DOHH2 (cell line): Measurements from ENCODE around the gene GPC6.

Experiments used
- H3F3A ChIP-seq: fragments of 200-600 bp; sonication (generic), shearing (Covaris generic); 2 replicates; pipeline ENCODE4 v1.6.0; 2016; ENCODE audit warnings: antibody characterized with exemption, mild to moderate bottlenecking; ENCODE audit not compliant: control insufficient read depth, insufficient read depth
- H3K27ac ChIP-seq: fragments of 200-600 bp; sonication (generic); 2 replicates; pipeline ENCODE4 v1.5.1; 2014; ENCODE audit warnings: low read depth, mild to moderate bottlenecking, low read length, moderate library complexity
- H3K27me3 ChIP-seq: fragments of 200-600 bp; sonication (generic); 2 replicates; pipeline ENCODE4 v1.6.1; 2014; ENCODE audit warnings: mild to moderate bottlenecking, low read length, mixed read lengths; ENCODE audit not compliant: control insufficient read depth
- H3K36me3 ChIP-seq: fragments of 200-600 bp; sonication (generic); 2 replicates; pipeline ENCODE4 v1.6.1; 2014; ENCODE audit warnings: mild to moderate bottlenecking, low read length, moderate library complexity, mixed read lengths; ENCODE audit not compliant: control insufficient read depth
- H3K4me1 ChIP-seq: fragments of 200-600 bp; sonication (generic); 2 replicates; pipeline ENCODE4 v1.6.1; 2014; ENCODE audit warnings: mild to moderate bottlenecking, low read length, mixed read lengths; ENCODE audit not compliant: control insufficient read depth
- H3K4me2 ChIP-seq: fragments of 200-600 bp; sonication (generic); 2 replicates; pipeline ENCODE4 v1.6.0; 2014; ENCODE audit warnings: mild to moderate bottlenecking, low read length, moderate library complexity
- H3K4me3 ChIP-seq: fragments of 200-600 bp; sonication (generic); 2 replicates; pipeline ENCODE4 v1.5.1; 2014; ENCODE audit warnings: mild to moderate bottlenecking, low read length, mixed read lengths
- H3K79me2 ChIP-seq: fragments of 200-600 bp; sonication (generic); 2 replicates; pipeline ENCODE4 v1.6.1; 2014; ENCODE audit warnings: mild to moderate bottlenecking, low read length, mixed read lengths; ENCODE audit not compliant: control insufficient read depth
- H3K9me2 ChIP-seq: fragments of 200-600 bp; sonication (generic); replicated peaks from 2 replicates; pipeline ENCODE4 v1.6.1; 2014; ENCODE audit warnings: mild to moderate bottlenecking, low read length, mixed read lengths; ENCODE audit not compliant: control insufficient read depth
- H3K9me3 ChIP-seq: fragments of 200-600 bp; sonication (generic); 2 replicates; pipeline ENCODE4 v1.6.1; 2014; ENCODE audit warnings: antibody characterized with exemption, low read length, mixed read lengths; ENCODE audit not compliant: control insufficient read depth, insufficient read depth
- H4K20me1 ChIP-seq: fragments of 200-600 bp; sonication (generic); 2 replicates; pipeline ENCODE4 v1.6.0; 2014; ENCODE audit warnings: low read depth, mild to moderate bottlenecking, antibody characterized with exemption, low read length, moderate library complexity; ENCODE audit not compliant: control insufficient read depth, insufficient read depth
- EZH2phosphoT487 ChIP-seq: fragments of 200-600 bp; sonication (generic); IDR thresholded peaks from 2 replicates; pipeline ENCODE4 v1.6.1; 2017; ENCODE audit warnings: borderline replicate concordance, mild to moderate bottlenecking, antibody characterized with exemption, low read length, moderate library complexity, mixed read lengths
- TF ChIP-seq, protein P1 (sequence below): fragments of 200-600 bp; sonication (generic); IDR thresholded peaks from one replicate; pipeline ENCODE4 v1.5.1; 2014; ENCODE audit warnings: antibody characterized with exemption, mild to moderate bottlenecking, low read depth, low read length; ENCODE audit not compliant: poor library complexity, severe bottlenecking

Gene GPC6

DNA sequence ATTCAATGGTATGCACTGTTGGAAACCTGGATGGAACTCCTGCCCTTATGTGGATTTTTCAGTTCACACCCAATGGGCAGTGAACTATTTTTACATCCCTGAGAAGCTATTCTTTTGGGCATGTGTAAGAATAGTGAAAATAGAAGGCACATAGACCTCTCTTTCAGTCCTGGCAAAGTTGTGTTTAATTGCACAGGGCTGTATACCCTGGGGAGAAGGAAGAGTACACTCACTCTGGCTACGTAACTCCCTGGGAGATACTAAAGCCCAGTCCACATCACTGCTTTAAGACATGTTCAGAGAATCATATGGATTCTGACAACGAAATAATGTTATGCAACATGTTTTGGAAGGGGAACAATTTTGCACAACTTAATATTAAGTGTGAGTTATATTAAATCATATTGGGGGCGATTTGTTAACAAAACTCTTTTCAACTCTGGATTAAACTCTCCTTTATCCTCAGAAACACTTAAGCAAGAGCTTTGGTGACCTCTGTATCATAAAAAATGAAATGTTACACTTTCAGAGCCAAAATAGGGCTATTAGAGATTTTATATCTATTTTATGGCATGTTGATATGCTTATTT, 1086.8 kb downstream of the GPC6 start:
- Histone ChIP-seq H3K4me3 (no peak overlapping the region), H3K9me3 (no peaks in the 10 kb centered on the region), H4K20me1 (no peaks in the 10 kb centered on the region), H3F3A (no peaks in the 10 kb centered on the region), H3K4me1 (no peaks in the 10 kb centered on the region), H3K9me2 (no peaks in the 10 kb centered on the region), H3K79me2 (no peaks in the 10 kb centered on the region), H3K27ac (no peak overlapping the region), H3K36me3 (no peaks in the 10 kb centered on the region), H3K27me3 (no peaks in the 10 kb centered on the region), H3K4me2 (no peak overlapping the region)
- TF ChIP-seq, protein P1, sequence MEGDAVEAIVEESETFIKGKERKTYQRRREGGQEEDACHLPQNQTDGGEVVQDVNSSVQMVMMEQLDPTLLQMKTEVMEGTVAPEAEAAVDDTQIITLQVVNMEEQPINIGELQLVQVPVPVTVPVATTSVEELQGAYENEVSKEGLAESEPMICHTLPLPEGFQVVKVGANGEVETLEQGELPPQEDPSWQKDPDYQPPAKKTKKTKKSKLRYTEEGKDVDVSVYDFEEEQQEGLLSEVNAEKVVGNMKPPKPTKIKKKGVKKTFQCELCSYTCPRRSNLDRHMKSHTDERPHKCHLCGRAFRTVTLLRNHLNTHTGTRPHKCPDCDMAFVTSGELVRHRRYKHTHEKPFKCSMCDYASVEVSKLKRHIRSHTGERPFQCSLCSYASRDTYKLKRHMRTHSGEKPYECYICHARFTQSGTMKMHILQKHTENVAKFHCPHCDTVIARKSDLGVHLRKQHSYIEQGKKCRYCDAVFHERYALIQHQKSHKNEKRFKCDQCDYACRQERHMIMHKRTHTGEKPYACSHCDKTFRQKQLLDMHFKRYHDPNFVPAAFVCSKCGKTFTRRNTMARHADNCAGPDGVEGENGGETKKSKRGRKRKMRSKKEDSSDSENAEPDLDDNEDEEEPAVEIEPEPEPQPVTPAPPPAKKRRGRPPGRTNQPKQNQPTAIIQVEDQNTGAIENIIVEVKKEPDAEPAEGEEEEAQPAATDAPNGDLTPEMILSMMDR = no peak
- TF ChIP-seq EZH2phosphoT487 = no peak

DNA sequence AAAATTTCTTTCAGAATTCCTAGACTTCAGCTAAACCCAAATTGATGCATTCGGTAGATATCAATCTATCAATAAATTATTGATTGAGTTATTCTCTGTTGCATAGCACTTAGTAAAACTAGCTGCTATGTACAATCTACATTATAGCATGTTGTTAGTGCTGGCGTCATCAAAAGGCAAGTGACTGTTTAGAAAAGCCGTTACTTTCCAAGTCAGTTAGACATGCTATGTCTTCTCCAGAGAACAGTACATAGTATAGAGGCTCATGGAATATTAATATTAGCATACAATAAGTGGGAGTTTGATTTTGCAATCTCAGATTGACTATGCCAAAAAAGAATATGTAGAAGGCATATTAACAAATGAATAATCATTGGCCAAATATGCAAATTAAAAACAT, 1087.3 kb downstream of the GPC6 start:
- H3F3A ChIP-seq = no peaks in the 10 kb centered on the region
- TF ChIP-seq, protein P1 = no peak
- TF ChIP-seq EZH2phosphoT487 = no peak
- H3K36me3 ChIP-seq = no peaks in the 10 kb centered on the region
- H3K27ac ChIP-seq = no peak overlapping the region
- H3K9me3 ChIP-seq = no peaks in the 10 kb centered on the region
- H4K20me1 ChIP-seq = no peaks in the 10 kb centered on the region
- no peak overlapping the region for H3K4me2 ChIP-seq
- no peaks in the 10 kb centered on the region for H3K27me3 ChIP-seq
- H3K79me2 ChIP-seq = no peaks in the 10 kb centered on the region
- no peaks in the 10 kb centered on the region for H3K9me2 ChIP-seq
- no peak overlapping the region for H3K4me3 ChIP-seq
- no peaks in the 10 kb centered on the region for H3K4me1 ChIP-seq

DNA sequence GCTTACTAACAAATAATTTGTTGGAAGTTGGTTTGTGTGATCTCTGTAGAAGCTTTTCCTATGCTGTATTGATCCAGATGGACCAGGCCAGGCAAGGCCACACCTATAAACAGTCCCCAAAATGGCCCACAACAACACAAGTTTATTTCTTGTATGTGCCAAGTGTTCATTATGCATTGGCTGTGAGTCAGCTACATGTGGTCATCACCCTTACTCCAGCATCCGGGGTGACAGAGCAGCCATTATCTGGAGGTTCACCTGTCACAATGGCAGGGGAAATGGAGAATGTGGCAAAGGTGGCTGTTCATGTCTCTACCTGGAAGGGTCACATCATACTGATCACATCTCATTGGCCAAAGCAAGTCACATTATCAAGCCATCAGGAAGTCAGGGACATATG, 1088.6 kb downstream of the GPC6 start:
- Histone ChIP-seq H3K36me3 (no peaks in the 10 kb centered on the region), H3K4me1 (no peaks in the 10 kb centered on the region), H3K27me3 (no peaks in the 10 kb centered on the region), H3K79me2 (no peaks in the 10 kb centered on the region), H3K9me2 (no peaks in the 10 kb centered on the region), H3K4me2 (no peak overlapping the region), H3K4me3 (no peak overlapping the region), H3K27ac (no peak overlapping the region), H3K9me3 (no peaks in the 10 kb centered on the region), H4K20me1 (no peaks in the 10 kb centered on the region), H3F3A (no peaks in the 10 kb centered on the region)
- TF ChIP-seq, protein P1 = no peak
- no peak for TF ChIP-seq EZH2phosphoT487

DNA sequence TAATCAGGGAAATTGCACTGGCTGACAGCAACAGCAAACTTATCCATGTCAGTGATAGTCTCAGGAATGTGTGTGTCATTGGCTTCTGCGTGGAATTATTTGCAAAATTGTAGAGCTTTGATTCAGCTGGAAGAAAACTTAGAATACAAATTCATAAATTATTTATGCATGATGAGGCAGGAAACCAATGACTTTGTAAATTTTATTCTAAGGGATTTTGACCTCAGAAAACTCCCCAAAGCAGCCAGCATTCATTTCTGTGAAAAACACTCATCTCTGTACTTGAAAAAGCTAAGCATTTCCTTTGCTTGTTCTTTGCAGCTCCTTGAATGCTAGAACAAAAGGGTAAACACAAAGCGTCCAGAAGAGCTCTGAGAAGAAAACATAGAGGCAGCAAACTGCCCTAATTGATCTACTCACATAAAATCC, 1090.5 kb downstream of the GPC6 start:
- Histone ChIP-seq H3K4me1 (no peaks in the 10 kb centered on the region), H3F3A (no peaks in the 10 kb centered on the region), H3K27me3 (no peaks in the 10 kb centered on the region), H3K4me2 (no peak overlapping the region), H3K36me3 (no peaks in the 10 kb centered on the region), H3K9me2 (no peaks in the 10 kb centered on the region), H3K9me3 (no peaks in the 10 kb centered on the region), H3K27ac (no peak overlapping the region), H4K20me1 (no peaks in the 10 kb centered on the region), H3K4me3 (no peak overlapping the region), H3K79me2 (no peaks in the 10 kb centered on the region)
- TF ChIP-seq, protein P1 = no peak
- TF ChIP-seq EZH2phosphoT487 = no peak
